Mucosa of descending colon (tissue), 3 donors: ENCODE measurements around the gene MXI1. TPM values are rescaled to one million over a fixed set of nuclear protein-coding genes. Genes with fewer than 3 reads are reported as not detected.
"Not testable (repeated sequence)": the region's sequence is repeated elsewhere in the genome, so short reads cannot be mapped to it uniquely, and the experiment has no call there.

Experiments used
- ATAC-seq: fragments of 200-7000 bp; cut with Tn5 transposase; one replicate; pipeline ENCODE4 v1.9.1; 2020; ENCODE audit warnings: mild to moderate bottlenecking, moderate library complexity
- DNase-seq, 3 donors: peaks; one replicate each; pipeline ENCODE4 v3.0.0-alpha.2; 2020
- H3K36me3 ChIP-seq: fragments of 200-600 bp; one replicate; pipeline ENCODE4 v1.8.0; 2021; ENCODE audit warnings: low read depth, mild to moderate bottlenecking
- H3K4me1 ChIP-seq: fragments of 200-600 bp; one replicate; pipeline ENCODE4 v1.8.0; 2021; ENCODE audit warnings: low read depth, mild to moderate bottlenecking
- H3K4me3 ChIP-seq: fragments of 200-600 bp; one replicate; pipeline ENCODE4 v1.8.0; 2021; ENCODE audit warnings: mild to moderate bottlenecking
- H3K9me3 ChIP-seq: fragments of 200-600 bp; one replicate; pipeline ENCODE4 v1.8.0; 2021; ENCODE audit warnings: mild to moderate bottlenecking
- CTCF ChIP-seq: fragments of 200-600 bp; IDR thresholded peaks from one replicate; pipeline ENCODE4 v1.8.0; 2022; ENCODE audit warnings: antibody characterized with exemption, mild to moderate bottlenecking
- intact Hi-C, 2 donors: fragments of 100-400 bp; cut with DNase I in 1 of 2; cut with micrococcal nuclease in 1 of 2; formaldehyde crosslinking; loops; one replicate each; pipeline versions ENCODE4 v1.11.0 to v1.11.1; 2022; cut with DNase I, micrococcal nuclease
- total RNA-seq, 3 donors: library from RNA; stranded (reverse); fragmentation: NEBNext Ultra II Directional in 2 of 3; extraction: Animal tissue kit (Norgen Biotek cat#: 25700) in 2 of 3; gene quantifications; one replicate each; pipeline versions ENCODE4 v1.2.1 to v1.2.4, GENCODE V29; 2021 to 2023
- donor health status: DM: no; HTN: no; CAD: no; lungs with moderate emphysema.
- donor health status: DM: no; HTN: no; CAD: no.
- donor health status: DM: no; HTN: yes; CAD: no.

The MXI1 gene
- total RNA-seq, 3 donors from 2014 or later: 112 to 144 (median 139) TPM

GRCh38 chr10:110251392-110251791, 44.0 kb downstream of the MXI1 start:
- H3K4me3 ChIP-seq, H3K36me3 ChIP-seq, H3K9me3 ChIP-seq, DNase-seq, ATAC-seq, intact Hi-C loops, H3K4me1 ChIP-seq: not testable (repeated sequence)

- no peak for TF ChIP-seq CTCF
- Histone ChIP-seq H3K4me1 (no peaks in the 10 kb centered on the region), H3K9me3 (no peaks in the 10 kb centered on the region), H3K4me3 (no peak overlapping the region), H3K36me3 (no peaks in the 10 kb centered on the region)
- no peak for ATAC-seq
- intact Hi-C loops: no loop called here
- DNase-seq: no peak
These were observed 44.7 kb downstream of the MXI1 start for GRCh38 chr10:110252151-110252550.

- Histone ChIP-seq H3K4me3 (no peak overlapping the region), H3K4me1 (no peaks in the 10 kb centered on the region), H3K9me3 (no peaks in the 10 kb centered on the region), H3K36me3 (no peaks in the 10 kb centered on the region)
- no peak for TF ChIP-seq CTCF
- DNase-seq (no peak), ATAC-seq (no peak)
- intact Hi-C loops: no loop called here
These were observed 47.1 kb downstream of the MXI1 start for GRCh38 chr10:110254467-110254866.

- no peak for ATAC-seq
- Histone ChIP-seq H3K4me1 (no peaks in the 10 kb centered on the region), H3K4me3 (no peak overlapping the region), H3K9me3 (no peaks in the 10 kb centered on the region), H3K36me3 (no peaks in the 10 kb centered on the region)
- no peak for DNase-seq
- intact Hi-C loops: no loop called here
- no peak for TF ChIP-seq CTCF
These were observed 51.1 kb downstream of the MXI1 start for GRCh38 chr10:110258542-110258941.

GRCh38 chr10:110259317-110259716, 51.9 kb downstream of the MXI1 start:
- no peaks in the 10 kb centered on the region for H3K9me3 ChIP-seq

More at GRCh38 chr10:110259317-110259716, 51.9 kb downstream of the MXI1 start:
- no peak for TF ChIP-seq CTCF
- no peak overlapping the region for H3K4me3 ChIP-seq
- ATAC-seq (no peak), DNase-seq (no peak)
- intact Hi-C loops: no loop called here
- H3K36me3 ChIP-seq: no peaks in the 10 kb centered on the region
- H3K4me1 ChIP-seq: no peaks in the 10 kb centered on the region
